Tibial nerve (tissue), 4 donors: ENCODE results near the gene LMBR1. TPM values are rescaled to one million over a fixed set of nuclear protein-coding genes. Genes with fewer than 3 reads are reported as not detected.
A peak's percentile ranks its signal among the peaks of the same experiment; 100 is the strongest.
"Not testable (repeated sequence)": the region's sequence is repeated elsewhere in the genome, so short reads cannot be mapped to it uniquely, and the experiment has no call there.

Experiments
- DNase-seq, 2 donors: peaks; one replicate each; pipeline ENCODE4 v3.0.0-alpha.2; 2019; ENCODE audit warnings: low spot score in 2 of 2
- H3K27ac ChIP-seq, 4 donors: fragments of 200-600 bp; sonication (generic) in 3 of 4; one replicate each; pipeline ENCODE4 v1.5.1; 2017 to 2019; ENCODE audit warnings: mild to moderate bottlenecking in 1 of 4
- H3K27me3 ChIP-seq, 2 donors: fragments of 200-600 bp; sonication (generic) in 1 of 2; one replicate each; pipeline versions ENCODE4 v1.5.1 to v1.6.0; 2017 to 2019
- H3K36me3 ChIP-seq, 3 donors: fragments of 200-600 bp; sonication (generic); one replicate each; pipeline ENCODE4 v1.5.1; 2018 to 2019
- H3K4me1 ChIP-seq, 4 donors: fragments of 200-600 bp; sonication (generic) in 3 of 4; one replicate each; pipeline ENCODE4 v1.5.1; 2017 to 2019
- H3K4me3 ChIP-seq, 4 donors: fragments of 200-600 bp; sonication (generic) in 3 of 4; one replicate each; pipeline ENCODE4 v1.5.1; 2017 to 2019; ENCODE audit warnings: mild to moderate bottlenecking in 1 of 4, moderate library complexity in 1 of 4
- H3K9me3 ChIP-seq, 4 donors: fragments of 200-600 bp; sonication (generic) in 3 of 4; one replicate each; pipeline ENCODE4 v1.5.1; 2017 to 2019
- CTCF ChIP-seq, 5 experiments: fragments of 200-600 bp in 3 of 5; fragments of 450-650 bp in 2 of 5; sonication (generic) in 3 of 5; IDR thresholded peaks; one replicate each; pipeline ENCODE4 v1.5.1; 2016 to 2019; ENCODE audit warnings: antibody characterized with exemption in 5 of 5, mild to moderate bottlenecking in 3 of 5, moderate library complexity in 2 of 5
- EP300 ChIP-seq, 2 donors: sonication (generic); formaldehyde crosslinking; IDR thresholded peaks; one replicate each; pipeline ENCODE4 v1.6.1; 2017; ENCODE audit warnings: antibody characterized with exemption in 2 of 2, mild to moderate bottlenecking in 1 of 2
- POLR2A ChIP-seq, 2 donors: fragments of 450-650 bp; IDR thresholded peaks; one replicate each; pipeline ENCODE4 v1.6.1; 2017; ENCODE audit warnings: antibody characterized with exemption in 2 of 2, mild to moderate bottlenecking in 2 of 2, moderate library complexity in 2 of 2
- WGBS, 2 donors: methylation state at CpG; one replicate each; pipeline ENCODE4 v1.1.5; 2018; 5-methylcytosine and 5-hydroxymethylcytosine counted together
- total RNA-seq, 4 donors: library from RNA; depleted of rRNA; stranded (reverse); fragments of >200 nt; gene quantifications; one replicate each; pipeline ENCODE4 v1.1.0, GENCODE V29; 2016

The LMBR1 gene
- total RNA-seq, 4 donors from 2014 or later: 48.1 to 139 (median 77.3) TPM

- H3K9me3 ChIP-seq, H3K4me1 ChIP-seq, DNase-seq, H3K36me3 ChIP-seq, H3K4me3 ChIP-seq, H3K27ac ChIP-seq: not testable (repeated sequence)
- peaks cover 0 to 16% of the 10 kb centered on the region in 2 donors for H3K27me3 ChIP-seq
- 81 to 88% methylated on average over 24 of the region's 24 CpGs for WGBS, 2 donors
These were observed 27.7 kb upstream of the LMBR1 start for GRCh38 chr7:156920487-156921373.

GRCh38 chr7:156920076-156920475 is 27.1 kb upstream of the LMBR1 start:
- H3K27me3 ChIP-seq: peaks cover 0 to 16% of the 10 kb centered on the region in 2 donors
- H3K36me3 ChIP-seq: no peaks in the 10 kb centered on the region
- H3K9me3 ChIP-seq: peaks cover 0 to 6% (median 0%) of the 10 kb centered on the region in 4 donors
- no peaks in the 10 kb centered on the region for H3K4me1 ChIP-seq
- no peak for DNase-seq
- no peak overlapping the region for H3K4me3 ChIP-seq
- WGBS, 2 donors: 73 to 75% methylated on average over 5 of the region's 5 CpGs
- H3K27ac ChIP-seq: no peak overlapping the region
- TF ChIP-seq POLR2A (IDR thresholded peaks at IDR 0.05) (no peak), CTCF (IDR thresholded peaks at IDR 0.05) (no peak), EP300 (IDR thresholded peaks at IDR 0.05) (no peak)

- H3K9me3 ChIP-seq: peaks cover 0 to 9% (median 0%) of the 10 kb centered on the region in 4 donors
- H3K4me1 ChIP-seq: no peaks in the 10 kb centered on the region
- DNase-seq: no peak
- peaks cover 0 to 16% of the 10 kb centered on the region in 2 donors for H3K27me3 ChIP-seq
- TF ChIP-seq POLR2A (IDR thresholded peaks at IDR 0.05) (no peak), EP300 (IDR thresholded peaks at IDR 0.05) (no peak), CTCF (IDR thresholded peaks at IDR 0.05) (no peak)
- no peak overlapping the region for H3K27ac ChIP-seq
- no peaks in the 10 kb centered on the region for H3K36me3 ChIP-seq
- WGBS, 2 donors: 79 to 80% methylated on average over 18 to 19 of the region's 19 CpGs
- no peak overlapping the region for H3K4me3 ChIP-seq
These were observed 26.2 kb upstream of the LMBR1 start for GRCh38 chr7:156919132-156919713.

GRCh38 chr7:156918635-156919034 is 25.7 kb upstream of the LMBR1 start:
- no peak for DNase-seq

GRCh38 chr7:156909574-156910252 is 16.7 kb upstream of the LMBR1 start:
- not testable (repeated sequence) for H3K27me3 ChIP-seq, DNase-seq, H3K27ac ChIP-seq, H3K36me3 ChIP-seq, H3K4me1 ChIP-seq, H3K4me3 ChIP-seq, H3K9me3 ChIP-seq
- 82 to 84% methylated on average over 3 of the region's 3 CpGs for WGBS, 2 donors

More at GRCh38 chr7:156918635-156919034, 25.7 kb upstream of the LMBR1 start:
- no peak for TF ChIP-seq EP300 (IDR thresholded peaks at IDR 0.05)
- no peak for TF ChIP-seq CTCF (IDR thresholded peaks at IDR 0.05)
- no peak for TF ChIP-seq POLR2A (IDR thresholded peaks at IDR 0.05)
- Histone ChIP-seq H3K27me3 (peaks cover 0 to 16% of the 10 kb centered on the region in 2 donors), H3K36me3 (no peaks in the 10 kb centered on the region), H3K4me1 (no peaks in the 10 kb centered on the region), H3K27ac (no peak overlapping the region), H3K9me3 (peaks cover 0 to 9% (median 0%) of the 10 kb centered on the region in 4 donors), H3K4me3 (no peak overlapping the region)
- 58 to 64% methylated on average over 1 of the region's 1 CpG for WGBS, 2 donors

- H3K27ac ChIP-seq: no peak overlapping the region
- TF ChIP-seq CTCF (IDR thresholded peaks at IDR 0.05) (no peak), EP300 (IDR thresholded peaks at IDR 0.05) (peak in 1 of 2 donors; percentile 52)
- no peak for DNase-seq
- H3K27me3 ChIP-seq: no peaks in the 10 kb centered on the region
- H3K9me3 ChIP-seq: no peaks in the 10 kb centered on the region
- peaks cover 0 to 3% (median 0%) of the 10 kb centered on the region in 4 donors for H3K4me1 ChIP-seq
- H3K4me3 ChIP-seq: no peak overlapping the region
- WGBS, 2 donors: 47 to 63% methylated on average over 4 of the region's 4 CpGs
- H3K36me3 ChIP-seq: no peaks in the 10 kb centered on the region
These were observed 14.7 kb upstream of the LMBR1 start for GRCh38 chr7:156907656-156908055.
